Ishikawa (cell line): Measurements from ENCODE around the gene NLGN3.

Source experiments
- CEBPB ChIP-seq: IDR thresholded peaks from 2 replicates; pipeline ENCODE4 v1.6.1; 2012
- CREB1 ChIP-seq: IDR thresholded peaks from 2 replicates; pipeline ENCODE4 v1.6.1; 2012; ENCODE audit warnings: low read depth
- EGR1 ChIP-seq: IDR thresholded peaks from 2 replicates; pipeline ENCODE4 v1.6.1; 2012
- EP300 ChIP-seq: IDR thresholded peaks from 2 replicates; pipeline ENCODE4 v1.6.1; 2012; ENCODE audit warnings: borderline replicate concordance
- FOXM1 ChIP-seq: IDR thresholded peaks from 2 replicates; pipeline ENCODE4 v1.6.1; 2012; ENCODE audit warnings: low read depth, borderline replicate concordance
- NFIC ChIP-seq: IDR thresholded peaks from 2 replicates; pipeline ENCODE4 v1.6.1; 2012
- RAD21 ChIP-seq: IDR thresholded peaks from 2 replicates; pipeline ENCODE4 v1.6.1; 2012; ENCODE audit warnings: low read depth
- TAF1 ChIP-seq: IDR thresholded peaks from 2 replicates; pipeline ENCODE4 v1.6.1; 2012; ENCODE audit warnings: low read depth, mild to moderate bottlenecking
- TCF12 ChIP-seq: IDR thresholded peaks from 2 replicates; pipeline ENCODE4 v1.6.1; 2012; ENCODE audit warnings: low read depth
- TEAD4 ChIP-seq: IDR thresholded peaks from 2 replicates; pipeline ENCODE4 v1.6.1; 2012
- YY1 ChIP-seq: IDR thresholded peaks from 2 replicates; pipeline ENCODE4 v1.6.1; 2012; ENCODE audit warnings: low read depth
- ZBTB7A ChIP-seq: IDR thresholded peaks from 2 replicates; pipeline ENCODE4 v1.6.1; 2012; ENCODE audit warnings: low read depth
- TF ChIP-seq, protein P1 (sequence below): IDR thresholded peaks from 2 replicates; pipeline ENCODE4 v1.6.1; 2012
- TF ChIP-seq, protein P2 (sequence below): IDR thresholded peaks from 2 replicates; pipeline ENCODE4 v1.6.1; 2012
- TF ChIP-seq, protein P3 (sequence below): IDR thresholded peaks from 2 replicates; pipeline ENCODE4 v1.6.1; 2012; ENCODE audit warnings: low read depth, mild to moderate bottlenecking

NLGN3 gene

DNA sequence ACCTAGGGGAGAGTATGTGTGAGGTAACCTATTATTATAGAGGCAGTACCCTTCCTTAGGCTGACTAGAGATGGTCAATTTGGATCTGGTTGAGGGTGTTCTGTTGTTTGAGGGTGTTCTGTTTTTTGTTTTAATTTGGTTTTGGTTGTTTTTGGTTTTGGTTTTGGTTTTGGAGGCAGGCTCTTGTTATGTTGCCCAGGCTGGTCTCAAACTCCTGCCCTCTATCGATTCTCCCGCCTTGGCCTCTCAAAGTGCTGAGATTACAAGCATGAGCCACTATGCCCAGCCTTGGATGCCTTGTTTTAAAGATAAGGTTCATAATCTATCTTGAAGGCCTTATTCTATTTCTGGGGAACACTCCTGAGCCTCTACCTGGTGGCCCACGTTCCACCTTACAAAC lies 39.0 kb upstream of the NLGN3 start:
- TF ChIP-seq NFIC, result no peak
- TF ChIP-seq ZBTB7A, result no peak
- TF ChIP-seq CEBPB, result no peak
- no peak for TF ChIP-seq RAD21
- TF ChIP-seq EP300, result no peak
- TF ChIP-seq, protein P1, sequence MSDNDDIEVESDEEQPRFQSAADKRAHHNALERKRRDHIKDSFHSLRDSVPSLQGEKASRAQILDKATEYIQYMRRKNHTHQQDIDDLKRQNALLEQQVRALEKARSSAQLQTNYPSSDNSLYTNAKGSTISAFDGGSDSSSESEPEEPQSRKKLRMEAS, result no peak
- TF ChIP-seq TEAD4, result no peak
- TF ChIP-seq YY1, result no peak
- TF ChIP-seq, protein P2, sequence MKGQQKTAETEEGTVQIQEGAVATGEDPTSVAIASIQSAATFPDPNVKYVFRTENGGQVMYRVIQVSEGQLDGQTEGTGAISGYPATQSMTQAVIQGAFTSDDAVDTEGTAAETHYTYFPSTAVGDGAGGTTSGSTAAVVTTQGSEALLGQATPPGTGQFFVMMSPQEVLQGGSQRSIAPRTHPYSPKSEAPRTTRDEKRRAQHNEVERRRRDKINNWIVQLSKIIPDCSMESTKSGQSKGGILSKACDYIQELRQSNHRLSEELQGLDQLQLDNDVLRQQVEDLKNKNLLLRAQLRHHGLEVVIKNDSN, result no peak
- no peak for TF ChIP-seq TAF1
- no peak for TF ChIP-seq TCF12

DNA sequence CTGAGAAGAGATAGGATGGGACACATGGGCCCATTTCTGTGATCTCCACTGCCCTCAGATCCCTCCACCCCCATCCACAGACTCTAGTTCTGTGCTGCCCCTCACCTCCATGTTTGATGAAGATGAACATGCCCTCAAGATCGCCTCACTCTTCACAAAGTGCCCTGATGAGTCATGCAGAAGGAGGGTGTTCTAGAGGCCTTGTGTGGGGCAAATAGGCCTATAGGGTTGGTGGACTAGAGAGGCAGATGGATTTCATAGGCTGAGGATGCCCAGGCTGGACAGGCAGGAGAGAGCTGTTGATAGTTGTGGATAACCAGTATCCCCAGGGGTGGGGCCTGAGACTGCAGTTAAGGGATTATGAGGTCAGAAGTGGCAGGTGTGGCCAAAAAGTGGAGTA lies 38.2 kb upstream of the NLGN3 start, which contains the start of gene CXorf65:
Gene CXorf65 (minus strand): TSS at position 314 of the 400 bp plus-strand sequence. CDS start 184 bp downstream, at position 130.
- TF ChIP-seq TCF12 (no peak), TEAD4 (no peak), YY1 (no peak)

DNA sequence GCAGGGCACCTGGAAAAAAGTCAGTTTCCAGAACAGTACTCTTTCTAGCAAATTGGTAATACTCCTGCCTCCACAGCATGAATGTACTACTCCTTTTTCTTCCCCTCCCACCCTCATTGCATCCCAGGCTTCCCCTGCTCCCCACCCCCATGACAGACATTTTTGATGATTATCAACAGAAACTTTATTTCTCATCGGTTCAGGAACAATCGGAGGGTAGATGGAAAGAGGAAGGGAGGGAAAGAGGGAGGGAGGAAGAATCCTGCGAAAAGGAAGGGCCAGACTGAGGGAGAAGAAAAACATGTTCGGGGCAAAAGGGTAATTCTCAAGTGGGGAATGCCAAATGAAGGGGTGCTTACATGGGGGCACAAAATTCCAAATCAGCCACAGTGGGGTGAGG lies 37.4 kb upstream of the NLGN3 start:
- no peak for TF ChIP-seq RAD21
- TF ChIP-seq NFIC, result no peak
- TF ChIP-seq, protein P3, sequence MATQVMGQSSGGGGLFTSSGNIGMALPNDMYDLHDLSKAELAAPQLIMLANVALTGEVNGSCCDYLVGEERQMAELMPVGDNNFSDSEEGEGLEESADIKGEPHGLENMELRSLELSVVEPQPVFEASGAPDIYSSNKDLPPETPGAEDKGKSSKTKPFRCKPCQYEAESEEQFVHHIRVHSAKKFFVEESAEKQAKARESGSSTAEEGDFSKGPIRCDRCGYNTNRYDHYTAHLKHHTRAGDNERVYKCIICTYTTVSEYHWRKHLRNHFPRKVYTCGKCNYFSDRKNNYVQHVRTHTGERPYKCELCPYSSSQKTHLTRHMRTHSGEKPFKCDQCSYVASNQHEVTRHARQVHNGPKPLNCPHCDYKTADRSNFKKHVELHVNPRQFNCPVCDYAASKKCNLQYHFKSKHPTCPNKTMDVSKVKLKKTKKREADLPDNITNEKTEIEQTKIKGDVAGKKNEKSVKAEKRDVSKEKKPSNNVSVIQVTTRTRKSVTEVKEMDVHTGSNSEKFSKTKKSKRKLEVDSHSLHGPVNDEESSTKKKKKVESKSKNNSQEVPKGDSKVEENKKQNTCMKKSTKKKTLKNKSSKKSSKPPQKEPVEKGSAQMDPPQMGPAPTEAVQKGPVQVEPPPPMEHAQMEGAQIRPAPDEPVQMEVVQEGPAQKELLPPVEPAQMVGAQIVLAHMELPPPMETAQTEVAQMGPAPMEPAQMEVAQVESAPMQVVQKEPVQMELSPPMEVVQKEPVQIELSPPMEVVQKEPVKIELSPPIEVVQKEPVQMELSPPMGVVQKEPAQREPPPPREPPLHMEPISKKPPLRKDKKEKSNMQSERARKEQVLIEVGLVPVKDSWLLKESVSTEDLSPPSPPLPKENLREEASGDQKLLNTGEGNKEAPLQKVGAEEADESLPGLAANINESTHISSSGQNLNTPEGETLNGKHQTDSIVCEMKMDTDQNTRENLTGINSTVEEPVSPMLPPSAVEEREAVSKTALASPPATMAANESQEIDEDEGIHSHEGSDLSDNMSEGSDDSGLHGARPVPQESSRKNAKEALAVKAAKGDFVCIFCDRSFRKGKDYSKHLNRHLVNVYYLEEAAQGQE, result no peak
- TF ChIP-seq, protein P1, result no peak
- TF ChIP-seq CEBPB, result no peak
- no peak for TF ChIP-seq EGR1
- TF ChIP-seq TCF12, result no peak
- TF ChIP-seq, protein P2, result no peak
- TF ChIP-seq TEAD4, result no peak
- TF ChIP-seq EP300, result no peak
- no peak for TF ChIP-seq ZBTB7A
- no peak for TF ChIP-seq YY1
- TF ChIP-seq TAF1, result no peak
- TF ChIP-seq FOXM1, result no peak
- no peak for TF ChIP-seq CREB1

DNA sequence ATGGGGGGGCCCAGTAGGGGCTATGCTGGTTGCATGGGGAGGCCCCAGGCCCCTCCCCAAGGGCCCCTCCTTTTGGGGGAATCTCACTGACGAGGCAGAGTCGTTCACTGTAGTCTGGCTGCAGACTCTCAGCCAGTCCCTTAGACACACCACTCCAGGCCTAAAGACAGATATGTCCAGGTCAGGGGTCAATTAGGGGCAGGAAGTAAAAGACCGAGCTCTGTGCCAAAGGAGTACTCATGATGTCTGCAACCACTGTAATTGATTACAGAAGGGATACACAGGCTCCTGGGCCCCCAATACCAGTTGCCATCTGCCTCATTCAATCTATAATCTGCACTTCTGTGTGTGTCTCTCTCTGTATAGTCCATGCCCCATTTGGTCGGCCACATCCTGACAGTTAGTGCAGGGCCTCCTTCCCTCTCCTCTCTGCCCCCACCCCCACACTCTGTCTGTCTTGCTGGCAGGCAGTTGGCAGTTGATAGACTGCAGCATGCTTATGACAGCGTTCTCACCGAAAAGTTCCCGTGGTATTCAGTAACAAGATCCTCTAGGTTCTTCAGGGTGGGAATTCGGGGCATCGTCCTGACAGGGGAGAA lies 36.8 kb upstream of the NLGN3 start:
- TF ChIP-seq YY1, result no peak
- TF ChIP-seq TCF12, result no peak
- TF ChIP-seq EP300, result no peak
- TF ChIP-seq TEAD4, result no peak
- TF ChIP-seq CREB1, result no peak
- TF ChIP-seq FOXM1, result no peak
- TF ChIP-seq CEBPB, result no peak
- TF ChIP-seq, protein P2, result no peak
- no peak for TF ChIP-seq EGR1
- TF ChIP-seq, protein P1, result no peak
- TF ChIP-seq ZBTB7A, result no peak
- no peak for TF ChIP-seq RAD21
- no peak for TF ChIP-seq TAF1

DNA sequence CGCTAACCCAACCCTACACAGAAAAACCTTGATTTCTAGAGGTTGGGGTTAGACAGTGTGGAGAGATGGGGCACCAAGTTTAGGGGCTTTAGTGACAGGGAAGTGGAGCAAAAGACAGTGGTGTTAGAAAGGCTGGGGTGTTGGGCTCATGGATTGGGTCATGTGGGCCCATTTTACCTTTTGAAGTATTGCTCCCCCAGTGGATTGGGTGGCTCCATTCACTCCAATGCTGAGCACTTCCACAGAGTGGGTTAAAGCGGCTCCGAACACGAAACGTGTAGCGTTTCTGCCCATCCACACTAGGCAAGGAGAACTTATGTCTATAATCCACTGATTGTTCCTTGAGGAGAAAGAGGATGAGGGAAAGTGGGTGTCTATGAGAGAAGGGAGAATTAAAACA lies 35.6 kb upstream of the NLGN3 start:
- TF ChIP-seq YY1, result no peak

DNA sequence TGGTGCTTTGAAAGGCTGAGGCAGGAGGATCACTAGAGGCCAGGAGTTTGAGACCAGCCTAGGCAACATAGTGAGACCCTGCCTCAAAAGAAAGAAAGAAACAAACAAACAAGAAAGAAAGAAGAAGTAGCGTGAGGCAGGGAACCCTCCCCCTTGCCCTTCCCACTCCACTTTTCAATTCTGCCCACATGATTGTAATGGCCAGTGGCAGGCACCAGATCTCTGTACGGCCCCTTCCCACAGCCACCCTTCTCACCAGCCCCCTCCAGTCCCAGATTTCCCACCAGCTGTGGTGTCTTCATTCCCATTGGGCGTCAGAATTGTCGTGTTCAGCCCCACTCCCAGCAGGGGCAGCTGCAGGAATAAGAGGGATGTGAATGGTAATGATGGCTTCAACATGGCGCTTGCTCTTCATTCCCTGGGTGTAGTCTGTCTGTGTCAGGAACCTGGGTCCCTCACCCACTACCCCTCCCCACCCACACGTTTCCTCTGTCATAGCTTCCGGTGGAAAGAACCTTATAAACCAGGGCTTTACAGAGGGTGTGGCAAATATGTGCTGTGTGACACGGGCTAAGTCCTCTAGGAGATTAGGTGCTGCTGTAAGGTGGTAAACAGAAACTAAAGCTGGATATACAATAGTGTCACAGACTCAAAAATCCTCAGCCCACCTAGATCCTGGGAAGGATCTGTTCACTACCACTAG lies 33.3 kb upstream of the NLGN3 start, which contains the start of gene IL2RG:
Gene IL2RG (minus strand): TSS at position 437 of the 703 bp plus-strand sequence. CDS start 38 bp downstream, at position 399.
- TF ChIP-seq, protein P3, result no peak
- TF ChIP-seq, protein P1, result no peak
- TF ChIP-seq, protein P2, result no peak
- TF ChIP-seq TCF12 (no peak), FOXM1 (no peak), TEAD4 (no peak), EP300 (no peak), ZBTB7A (no peak), EGR1 (no peak), YY1 (no peak), RAD21 (no peak), CREB1 (no peak), TAF1 (no peak), CEBPB (no peak), NFIC (no peak)
